Mesothelial cell of epicardium (in vitro differentiated cells): ENCODE measurements around the gene CELSR2. TPM values are rescaled to one million over a fixed set of nuclear protein-coding genes. Genes with fewer than 3 reads are reported as not detected.
A peak's percentile ranks its signal among the peaks of the same experiment; 100 is the strongest.

Source experiments
- DNase-seq, 2 experiments: peaks; one replicate each; pipeline ENCODE4 v3.0.0; 2021; ENCODE audit warnings: low spot score in 2 of 2; ENCODE audit not compliant: unreplicated experiment in 2 of 2
- H3K27ac Mint-ChIP-seq: 2 replicates; pipeline ENCODE4 v1.8.0; 2021; ENCODE audit warnings: mixed read lengths
- H3K27me3 Mint-ChIP-seq: 2 replicates; pipeline ENCODE4 v1.8.0; 2021; ENCODE audit warnings: low read depth, mixed read lengths
- H3K36me3 Mint-ChIP-seq: 2 replicates; pipeline ENCODE4 v1.8.0; 2021; ENCODE audit warnings: mixed read lengths
- H3K4me1 Mint-ChIP-seq: 2 replicates; pipeline ENCODE4 v1.8.0; 2021; ENCODE audit warnings: mixed read lengths
- H3K4me3 Mint-ChIP-seq: 2 replicates; pipeline ENCODE4 v1.8.0; 2021; ENCODE audit warnings: mild to moderate bottlenecking, moderate library complexity, mixed read lengths
- H3K9me3 Mint-ChIP-seq: 2 replicates; pipeline ENCODE4 v1.8.0; 2021; ENCODE audit warnings: mixed read lengths
- total RNA-seq: library from RNA; stranded (reverse); gene quantifications from 3 replicates; pipeline ENCODE4 v1.2.1, GENCODE V29; 2021
- TF ChIP-seq, protein P1 (sequence below): fragments of 200-600 bp; sonication (generic); IDR thresholded peaks from one replicate; pipeline ENCODE4 v1.5.0; 2021; ENCODE audit warnings: antibody characterized with exemption; ENCODE audit not compliant: unreplicated experiment

CELSR2 gene
- total RNA-seq, 1 donor from 2014 or later: 27.1 TPM

DNA sequence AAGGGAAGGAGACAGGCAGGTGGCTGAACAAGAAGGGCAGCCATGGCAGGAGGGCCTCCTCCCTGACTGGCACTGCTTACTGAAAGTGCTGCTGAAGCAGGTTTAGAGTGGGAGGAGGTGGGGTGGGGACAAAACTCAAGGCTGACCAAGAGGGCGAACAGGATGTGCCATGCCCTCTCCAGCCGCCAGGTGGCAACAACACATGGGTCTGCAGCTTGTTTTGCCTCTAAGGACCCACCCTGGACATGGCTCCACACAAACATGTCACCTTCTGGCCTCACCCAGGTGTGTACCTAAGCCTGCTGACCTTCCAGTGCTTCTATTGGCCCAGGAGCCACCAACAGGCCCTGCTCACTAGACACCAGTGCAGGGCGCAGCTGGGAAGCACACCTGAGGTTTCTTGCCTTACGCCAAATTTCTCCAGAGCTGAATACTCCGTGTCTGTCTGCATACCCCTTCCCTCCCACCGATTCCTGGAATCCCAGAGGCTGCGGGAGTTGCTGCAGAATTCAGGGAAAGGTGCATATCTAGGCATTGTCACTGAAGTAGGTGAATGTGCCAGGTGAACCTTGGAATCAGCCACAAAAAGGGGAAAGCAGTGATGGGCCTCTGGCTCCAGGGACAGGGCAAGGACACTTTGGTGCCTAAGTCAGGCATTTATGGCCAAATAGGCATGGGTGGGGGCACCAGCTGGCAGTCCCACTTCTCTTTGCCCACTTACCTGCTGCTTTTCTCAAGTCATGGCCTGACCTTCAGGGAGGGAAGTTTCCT is 28.3 kb downstream of the CELSR2 start:
- peaks cover 50% of the 10 kb centered on the region for H3K4me1 Mint-ChIP-seq
- no peak overlapping the region for H3K4me3 Mint-ChIP-seq

DNA sequence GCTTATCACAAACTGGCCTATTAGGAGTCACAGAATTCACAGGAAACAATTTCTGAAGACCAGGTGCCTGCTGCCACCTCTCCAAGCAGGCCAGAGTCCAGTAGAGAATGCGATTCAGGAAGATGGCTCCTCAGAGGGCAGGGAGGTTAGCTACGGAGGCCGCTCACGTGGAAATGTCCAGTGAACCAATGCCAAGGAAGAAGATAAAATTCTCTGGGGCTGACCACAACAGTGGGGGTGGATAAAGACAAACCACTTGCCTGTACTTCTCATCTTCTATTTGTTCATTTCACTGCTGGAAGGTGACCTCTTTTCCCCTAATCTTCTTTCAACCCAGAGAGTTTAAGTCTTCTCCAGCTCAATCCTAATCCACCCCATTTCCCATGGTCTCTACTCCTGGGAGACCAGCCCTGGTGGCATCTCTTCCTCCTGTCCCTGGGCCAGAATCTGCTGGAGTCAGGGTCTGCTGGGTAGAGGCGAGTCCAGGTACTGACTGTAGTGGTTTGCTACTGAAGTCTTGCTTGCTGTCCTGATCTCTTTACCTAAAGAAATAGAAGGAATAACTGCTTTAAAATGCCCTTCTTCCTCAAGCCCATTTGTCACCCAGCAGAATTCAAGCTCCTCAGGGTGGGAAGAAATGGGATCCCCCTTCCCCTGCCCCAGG is 30.4 kb downstream of the CELSR2 start:
- Mint-ChIP-seq H3K9me3 (no peaks in the 10 kb centered on the region), H3K27ac (no peak overlapping the region), H3K4me3 (no peak overlapping the region), H3K27me3 (no peaks in the 10 kb centered on the region), H3K36me3 (peaks cover 6% of the 10 kb centered on the region), H3K4me1 (peaks cover 45% of the 10 kb centered on the region)
- TF ChIP-seq, protein P1, sequence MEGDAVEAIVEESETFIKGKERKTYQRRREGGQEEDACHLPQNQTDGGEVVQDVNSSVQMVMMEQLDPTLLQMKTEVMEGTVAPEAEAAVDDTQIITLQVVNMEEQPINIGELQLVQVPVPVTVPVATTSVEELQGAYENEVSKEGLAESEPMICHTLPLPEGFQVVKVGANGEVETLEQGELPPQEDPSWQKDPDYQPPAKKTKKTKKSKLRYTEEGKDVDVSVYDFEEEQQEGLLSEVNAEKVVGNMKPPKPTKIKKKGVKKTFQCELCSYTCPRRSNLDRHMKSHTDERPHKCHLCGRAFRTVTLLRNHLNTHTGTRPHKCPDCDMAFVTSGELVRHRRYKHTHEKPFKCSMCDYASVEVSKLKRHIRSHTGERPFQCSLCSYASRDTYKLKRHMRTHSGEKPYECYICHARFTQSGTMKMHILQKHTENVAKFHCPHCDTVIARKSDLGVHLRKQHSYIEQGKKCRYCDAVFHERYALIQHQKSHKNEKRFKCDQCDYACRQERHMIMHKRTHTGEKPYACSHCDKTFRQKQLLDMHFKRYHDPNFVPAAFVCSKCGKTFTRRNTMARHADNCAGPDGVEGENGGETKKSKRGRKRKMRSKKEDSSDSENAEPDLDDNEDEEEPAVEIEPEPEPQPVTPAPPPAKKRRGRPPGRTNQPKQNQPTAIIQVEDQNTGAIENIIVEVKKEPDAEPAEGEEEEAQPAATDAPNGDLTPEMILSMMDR: no peak
- no peak for DNase-seq

More for the DNA sequence above, 28.3 kb downstream of the CELSR2 start:
- peak overlapping the region; percentile 83 for H3K27ac Mint-ChIP-seq
- no peaks in the 10 kb centered on the region for H3K9me3 Mint-ChIP-seq
- TF ChIP-seq, protein P1: peak; percentile 90
- H3K27me3 Mint-ChIP-seq: no peaks in the 10 kb centered on the region
- DNase-seq: peak in 1 of 2 experiments; percentile 78
- H3K36me3 Mint-ChIP-seq: peaks cover 6% of the 10 kb centered on the region

DNA sequence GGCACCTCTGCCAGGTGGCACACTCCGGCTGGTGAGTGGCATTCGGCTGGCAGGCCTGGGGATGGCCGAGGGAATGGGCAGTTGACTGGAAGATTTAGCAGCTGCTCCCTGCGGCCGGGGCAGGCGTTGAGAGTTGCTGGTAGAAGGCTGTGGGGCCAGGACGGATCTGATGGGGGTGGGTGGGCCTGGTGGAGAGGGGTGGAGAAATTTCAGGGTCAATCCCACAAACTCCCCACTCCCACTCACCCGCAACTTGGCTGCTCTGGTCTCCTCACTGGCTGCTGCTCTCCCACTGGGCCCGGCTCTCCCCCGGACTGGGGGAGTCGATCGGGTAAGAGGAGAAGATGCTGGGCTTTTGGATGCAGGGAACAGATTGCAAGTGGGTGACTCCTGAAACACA is 31.5 kb downstream of the CELSR2 start:
- Mint-ChIP-seq H3K4me3 (peak overlapping the region; percentile 99), H3K4me1 (peaks cover 34% of the 10 kb centered on the region), H3K9me3 (no peaks in the 10 kb centered on the region), H3K27me3 (no peaks in the 10 kb centered on the region), H3K27ac (no peak overlapping the region), H3K36me3 (peaks cover 6% of the 10 kb centered on the region)
- TF ChIP-seq, protein P1: no peak
- no peak for DNase-seq

DNA sequence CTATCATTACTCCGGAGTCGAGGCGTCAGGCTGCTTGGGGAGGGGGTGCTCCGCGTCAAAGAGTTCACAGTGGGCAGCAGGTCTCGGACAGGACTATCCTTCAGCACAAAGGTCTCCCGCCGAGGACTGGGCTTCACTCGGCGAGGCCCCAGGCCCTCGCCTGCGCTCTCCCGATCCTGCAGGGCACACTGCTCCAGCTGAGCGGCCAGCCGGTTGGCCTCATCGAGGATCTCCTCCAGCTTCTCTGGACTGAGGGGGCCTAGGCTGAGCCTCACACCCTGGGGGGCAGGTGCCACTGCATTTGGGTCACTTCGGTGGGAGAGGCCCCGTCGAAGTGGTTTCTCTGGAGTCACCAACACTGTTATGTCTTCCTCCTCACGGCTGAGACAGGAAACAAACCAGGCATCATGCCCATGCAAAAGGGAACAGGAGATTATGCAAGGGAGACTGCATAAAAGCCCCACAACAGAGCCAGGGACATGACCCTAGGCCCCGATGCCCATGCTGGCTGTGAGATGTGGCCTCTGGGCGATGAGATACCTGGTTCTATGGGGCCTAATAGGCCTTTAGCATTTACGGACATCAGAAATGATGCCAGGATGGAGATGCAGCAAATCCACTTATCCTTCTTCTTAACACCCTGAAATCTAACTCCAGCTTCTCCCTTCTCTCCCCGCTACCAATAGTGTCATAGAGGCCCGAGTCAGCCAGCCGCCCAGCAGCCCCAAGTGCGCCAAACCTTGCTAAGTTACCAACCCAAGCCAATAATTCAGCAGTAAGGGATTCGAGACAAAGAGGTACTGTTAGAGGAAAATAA is 32.5 kb downstream of the CELSR2 start:
- Mint-ChIP-seq H3K9me3 (no peaks in the 10 kb centered on the region), H3K4me3 (peak overlapping the region; percentile 99), H3K4me1 (peaks cover 32% of the 10 kb centered on the region), H3K36me3 (peaks cover 6% of the 10 kb centered on the region), H3K27me3 (no peaks in the 10 kb centered on the region), H3K27ac (peak overlapping the region; percentile 93)
- TF ChIP-seq, protein P1: no peak
- DNase-seq: no peak

DNA sequence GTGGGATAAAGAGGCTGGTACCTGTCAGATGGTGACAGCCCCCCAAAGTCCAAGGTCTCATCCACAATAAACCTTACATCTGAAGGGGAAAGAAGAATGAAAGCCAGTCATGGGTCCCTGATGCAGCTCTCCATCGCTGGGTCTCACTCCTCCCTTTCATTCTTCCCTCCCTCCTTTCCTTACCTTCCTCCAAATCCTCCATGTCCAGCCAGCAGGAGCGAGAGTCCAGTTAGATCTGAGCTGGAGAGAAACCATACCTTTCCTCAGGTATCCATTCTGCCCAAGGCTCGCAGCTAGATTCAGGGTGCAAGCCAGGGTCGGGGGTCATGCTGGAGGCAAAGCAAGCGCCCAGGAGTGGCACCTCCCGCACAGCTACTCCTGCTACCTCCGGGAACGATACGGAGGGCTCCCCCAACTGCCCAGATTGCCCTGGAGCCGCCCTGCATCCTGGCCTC is 33.2 kb downstream of the CELSR2 start:
- TF ChIP-seq, protein P1: no peak
- no peaks in the 10 kb centered on the region for H3K27me3 Mint-ChIP-seq
- peaks cover 6% of the 10 kb centered on the region for H3K36me3 Mint-ChIP-seq
- peak overlapping the region; percentile 99 for H3K4me3 Mint-ChIP-seq
- no peaks in the 10 kb centered on the region for H3K9me3 Mint-ChIP-seq
- peaks cover 26% of the 10 kb centered on the region for H3K4me1 Mint-ChIP-seq
- no peak for DNase-seq
- H3K27ac Mint-ChIP-seq: peak overlapping the region; percentile 93
